H9 (cell line): ENCODE results near the gene LTB4R. TPM values are rescaled to one million over a fixed set of nuclear protein-coding genes. Genes with fewer than 3 reads are reported as not detected.

ENCODE experiments used
- DNase-seq: peaks from one replicate; pipeline ENCODE4 v3.0.0-alpha.2; 2017
- H2AFZ ChIP-seq: one replicate; pipeline ENCODE4 v1.6.1; 2013; ENCODE audit warnings: mild to moderate bottlenecking, low read length, control low read depth, moderate library complexity
- H2AK5ac ChIP-seq: 2 replicates; pipeline ENCODE4 v1.6.1; 2013; ENCODE audit warnings: low read length, control low read depth, mixed read lengths; ENCODE audit not compliant: insufficient read length
- H2BK120ac ChIP-seq: one replicate; pipeline ENCODE4 v1.6.1; 2013; ENCODE audit warnings: low read depth, mild to moderate bottlenecking, low read length, control low read depth, inconsistent platforms; ENCODE audit not compliant: poor library complexity, severe bottlenecking
- H2BK12ac ChIP-seq: 2 replicates; pipeline ENCODE4 v1.6.1; 2013; ENCODE audit warnings: low read length, control low read depth, mixed read lengths, low read depth; ENCODE audit not compliant: insufficient read length
- H2BK15ac ChIP-seq: 2 replicates; pipeline ENCODE4 v1.6.1; 2013; ENCODE audit warnings: low read depth, low read length, control low read depth
- H2BK20ac ChIP-seq: one replicate; pipeline ENCODE4 v1.6.1; 2013; ENCODE audit warnings: low read depth, mild to moderate bottlenecking, low read length, control low read depth, inconsistent platforms; ENCODE audit not compliant: poor library complexity, severe bottlenecking
- H2BK5ac ChIP-seq: 2 replicates; pipeline ENCODE4 v1.6.1; 2013; ENCODE audit warnings: low read length, control low read depth, mixed read lengths; ENCODE audit not compliant: insufficient read length
- H3K14ac ChIP-seq: 2 replicates; pipeline ENCODE4 v1.6.1; 2013; ENCODE audit warnings: low read length, control low read depth; ENCODE audit not compliant: insufficient read depth
- H3K18ac ChIP-seq: 2 replicates; pipeline ENCODE4 v1.6.1; 2013; ENCODE audit warnings: low read depth, mild to moderate bottlenecking, mixed read lengths, low read length, control low read depth; ENCODE audit not compliant: insufficient read length
- H3K23ac ChIP-seq: 2 replicates; pipeline ENCODE4 v1.6.1; 2013; ENCODE audit warnings: low read length, control low read depth, mixed read lengths, low read depth; ENCODE audit not compliant: insufficient read length
- H3K23me2 ChIP-seq: 2 replicates; pipeline ENCODE4 v1.6.1; 2013; ENCODE audit warnings: low read depth, mild to moderate bottlenecking, mixed read lengths, low read length, control low read depth; ENCODE audit not compliant: insufficient read length, poor library complexity, severe bottlenecking
- H3K27ac ChIP-seq: 2 replicates; pipeline ENCODE4 v1.5.1; 2013; ENCODE audit warnings: low read length, control low read depth, mixed read lengths, low read depth; ENCODE audit not compliant: insufficient read length
- H3K27me3 ChIP-seq: 2 replicates; pipeline ENCODE4 v1.6.1; 2013; ENCODE audit warnings: low read length, control low read depth, inconsistent platforms; ENCODE audit not compliant: insufficient read depth
- H3K4ac ChIP-seq: 2 replicates; pipeline ENCODE4 v1.6.1; 2013; ENCODE audit warnings: low read depth, mild to moderate bottlenecking, control low read depth, inconsistent platforms, low read length, moderate library complexity
- H3K4me1 ChIP-seq: 2 replicates; pipeline ENCODE4 v1.6.1; 2013; ENCODE audit warnings: low read length, control low read depth, inconsistent platforms; ENCODE audit not compliant: insufficient read depth
- H3K4me2 ChIP-seq: 2 replicates; pipeline ENCODE4 v1.6.1; 2013; ENCODE audit warnings: low read length, control low read depth, mixed read lengths; ENCODE audit not compliant: insufficient read length, insufficient read depth
- H3K56ac ChIP-seq: 2 replicates; pipeline ENCODE4 v1.6.1; 2013; ENCODE audit warnings: low read depth, mild to moderate bottlenecking, mixed read lengths, low read length, control low read depth; ENCODE audit not compliant: insufficient read length
- H3K79me1 ChIP-seq: 2 replicates; pipeline ENCODE4 v1.6.1; 2013; ENCODE audit warnings: low read depth, mild to moderate bottlenecking, moderate library complexity, low read length, control low read depth, inconsistent platforms; ENCODE audit not compliant: insufficient read depth, poor library complexity, severe bottlenecking
- H3K79me2 ChIP-seq: 2 replicates; pipeline ENCODE4 v1.6.1; 2013; ENCODE audit warnings: low read length, control low read depth, inconsistent platforms; ENCODE audit not compliant: insufficient read depth
- H3K9ac ChIP-seq: 2 replicates; pipeline ENCODE4 v1.6.1; 2013; ENCODE audit warnings: low read length, control low read depth, mixed read lengths; ENCODE audit not compliant: insufficient read length; ENCODE audit errors: extremely low read depth
- H3K9me3 ChIP-seq: one replicate; pipeline ENCODE4 v1.6.1; 2013; ENCODE audit warnings: low read depth, low read length, inconsistent platforms; ENCODE audit not compliant: control insufficient read depth
- H3T11ph ChIP-seq: one replicate; pipeline ENCODE4 v1.6.1; 2013; ENCODE audit warnings: mild to moderate bottlenecking, low read length, control low read depth, inconsistent platforms
- H4K20me1 ChIP-seq: one replicate; pipeline ENCODE4 v1.6.1; 2013; ENCODE audit not compliant: control insufficient read depth, insufficient read length, insufficient read depth
- H4K5ac ChIP-seq: 2 replicates; pipeline ENCODE4 v1.6.1; 2013; ENCODE audit warnings: low read depth, mild to moderate bottlenecking, mixed read lengths, low read length, control low read depth; ENCODE audit not compliant: insufficient read length
- H4K8ac ChIP-seq: replicated peaks from 2 replicates; pipeline ENCODE4 v1.6.1; 2013; ENCODE audit warnings: low read length, control low read depth, mixed read lengths, low read depth; ENCODE audit not compliant: insufficient read length
- H4K91ac ChIP-seq: 2 replicates; pipeline ENCODE4 v1.6.1; 2013; ENCODE audit warnings: low read depth, mild to moderate bottlenecking, moderate library complexity, mixed read lengths, low read length, control low read depth; ENCODE audit not compliant: insufficient read length
- H3K27ac Mint-ChIP-seq, 3 experiments: 2 replicates in 2 of 3; 3 replicates in 1 of 3; pipeline ENCODE4 v1.8.0; 2020 to 2021; ENCODE audit warnings: mixed read lengths in 3 of 3, mild to moderate bottlenecking in 1 of 3, moderate library complexity in 1 of 3
- H3K27me3 Mint-ChIP-seq: 2 replicates; pipeline ENCODE4 v1.8.0; 2021; ENCODE audit warnings: low read depth, mild to moderate bottlenecking, moderate library complexity, mixed read lengths
- H3K36me3 Mint-ChIP-seq, 3 experiments: 2 replicates in 2 of 3; 3 replicates in 1 of 3; pipeline ENCODE4 v1.8.0; 2020 to 2021; ENCODE audit warnings: low read depth in 3 of 3, mixed read lengths in 3 of 3; ENCODE audit not compliant: insufficient read depth in 1 of 3
- H3K4me1 Mint-ChIP-seq, 2 experiments: 2 replicates each; pipeline ENCODE4 v1.8.0; 2020; ENCODE audit warnings: mixed read lengths in 2 of 2
- H3K4me3 Mint-ChIP-seq, 2 experiments: 2 replicates in 1 of 2; 3 replicates in 1 of 2; pipeline ENCODE4 v1.8.0; 2020 to 2021; ENCODE audit warnings: mild to moderate bottlenecking in 2 of 2, mixed read lengths in 2 of 2, moderate library complexity in 1 of 2
- H3K9me3 Mint-ChIP-seq, 2 experiments: 2 replicates in 1 of 2; 3 replicates in 1 of 2; pipeline ENCODE4 v1.8.0; 2020; ENCODE audit warnings: mild to moderate bottlenecking in 2 of 2, mixed read lengths in 2 of 2, moderate library complexity in 1 of 2
- CTCF ChIP-seq: fragments of 200-600 bp; sonication (generic); conservative IDR thresholded peaks from 3 replicates; pipeline ENCODE4 v1.8.0; 2021; ENCODE audit warnings: antibody characterized with exemption, mild to moderate bottlenecking
- WGBS: extraction: QIAGEN DNeasy Blood & Tissue Kit; methylation state at CpG from one replicate; pipeline ENCODE4 v1.1.7; 2013; ENCODE audit warnings: missing lambda C conversion rate, low lambda C conversion rate, mixed read lengths; ENCODE audit not compliant: insufficient read length; ENCODE audit errors: extremely low coverage; 5-methylcytosine and 5-hydroxymethylcytosine counted together
- total RNA-seq: library from RNA; stranded (reverse); gene quantifications from 2 replicates; pipeline ENCODE4 v1.2.1, GENCODE V29; 2021

LTB4R gene
- total RNA-seq, 1 experiment from 2014 or later, result 8.9 TPM

GRCh38 chr14:24337144-24337823 is 26.0 kb downstream of the LTB4R start:
- no peak for DNase-seq
- Histone ChIP-seq H4K5ac (no peak overlapping the region), H3K79me1 (no peaks in the 10 kb centered on the region), H2BK12ac (no peak overlapping the region), H3K23ac (no peak overlapping the region), H4K8ac (no peak overlapping the region), H3K9ac (no peak overlapping the region), H2AFZ (no peak overlapping the region), H3K18ac (no peak overlapping the region), H3K23me2 (peaks cover 26% of the 10 kb centered on the region), H2BK5ac (no peak overlapping the region), H3K9me3 (no peaks in the 10 kb centered on the region), H3K56ac (no peak overlapping the region), H3T11ph (no peak overlapping the region), H3K4me1 (no peaks in the 10 kb centered on the region; the same call in 1 of the 2 replicates), H2AK5ac (no peak overlapping the region), H4K20me1 (no peaks in the 10 kb centered on the region), H2BK120ac (no peak overlapping the region), H3K14ac (no peak overlapping the region), H2BK20ac (no peak overlapping the region), H3K27me3 (peaks cover 69% of the 10 kb centered on the region), H3K27ac (no peak overlapping the region), H3K4ac (no peak overlapping the region), H3K79me2 (no peaks in the 10 kb centered on the region), H3K4me2 (no peak overlapping the region), H2BK15ac (no peak overlapping the region), H4K91ac (no peak overlapping the region)
- no peak for TF ChIP-seq CTCF
- H3K36me3 Mint-ChIP-seq, result no peaks in the 10 kb centered on the region; a peak in 1 of 7 replicates
- peaks cover 26 to 31% of the 10 kb centered on the region in 2 experiments for H3K4me1 Mint-ChIP-seq
- WGBS, result no CpG with 5 or more reads among the region's 7 CpGs
- H3K27ac Mint-ChIP-seq, result no peak overlapping the region; a peak in 1 of 7 replicates
- peaks cover 0 to 2% of the 10 kb centered on the region in 2 experiments; a peak in 2 of 5 replicates for H3K9me3 Mint-ChIP-seq
- H3K27me3 Mint-ChIP-seq, result peaks cover 100% of the 10 kb centered on the region
- H3K4me3 Mint-ChIP-seq, result no peak overlapping the region
